Fibroblast of villous mesenchyme (primary cell): Measurements from ENCODE around the gene HUNK. TPM values are rescaled to one million over a fixed set of nuclear protein-coding genes. Genes with fewer than 3 reads are reported as not detected.

Experiments used
- DNase-seq: peaks from one replicate; pipeline ENCODE4 v3.0.0-alpha.2; 2010; ENCODE audit warnings: low read depth
- H3K4me3 ChIP-seq: 2 replicates; pipeline ENCODE4 v1.5.1; 2011; ENCODE audit warnings: low read depth, mild to moderate bottlenecking, low read length
- CTCF ChIP-seq: IDR thresholded peaks from 2 replicates; pipeline ENCODE4 v1.5.1; 2012; ENCODE audit warnings: low read depth, mild to moderate bottlenecking, low read length; ENCODE audit not compliant: insufficient read depth
- total RNA-seq: library from RNA; depleted of rRNA; stranded (reverse); fragments of >200 nt; gene quantifications from 2 replicates; pipeline ENCODE4 v1.2.3, GENCODE V29; 2012

Gene HUNK
- total RNA-seq, 1 donor: 1.3 TPM

- H3K4me3 ChIP-seq: no peak overlapping the region
- no peak for DNase-seq
- TF ChIP-seq CTCF: no peak
Measured at GRCh38 chr21:31948676-31949075, 75.9 kb downstream of the HUNK start.

DNA sequence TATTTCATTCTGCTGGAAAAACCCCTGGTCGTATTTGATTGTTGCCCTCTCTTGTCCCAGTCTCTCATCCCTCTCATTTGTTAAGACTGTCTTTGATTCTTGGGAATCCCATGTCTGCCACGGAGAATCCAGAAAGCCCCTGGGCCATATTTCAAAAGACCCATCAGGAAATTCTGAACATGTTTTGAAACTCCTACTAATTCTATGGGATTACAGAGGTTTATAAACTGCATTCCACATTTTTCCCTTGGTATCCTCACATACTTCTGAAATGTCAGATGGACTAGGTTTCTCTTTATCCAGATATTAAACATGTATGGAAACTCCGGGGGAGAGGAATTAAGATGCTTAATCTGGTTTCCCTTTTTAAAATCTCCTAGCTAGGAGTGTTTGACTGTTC is 80.0 kb downstream of the HUNK start:
- no peak overlapping the region for H3K4me3 ChIP-seq
- no peak for DNase-seq
- TF ChIP-seq CTCF: no peak

- no peak overlapping the region for H3K4me3 ChIP-seq
- TF ChIP-seq CTCF: no peak
- DNase-seq: no peak
Measured at GRCh38 chr21:31957631-31958030, 84.8 kb downstream of the HUNK start.

GRCh38 chr21:31959881-31960280 is 87.1 kb downstream of the HUNK start:
- H3K4me3 ChIP-seq: no peak overlapping the region
- DNase-seq: no peak
- TF ChIP-seq CTCF: no peak

- no peak for TF ChIP-seq CTCF
- DNase-seq: no peak
- H3K4me3 ChIP-seq: no peak overlapping the region
Measured at GRCh38 chr21:31961027-31961426, 88.2 kb downstream of the HUNK start.

DNA sequence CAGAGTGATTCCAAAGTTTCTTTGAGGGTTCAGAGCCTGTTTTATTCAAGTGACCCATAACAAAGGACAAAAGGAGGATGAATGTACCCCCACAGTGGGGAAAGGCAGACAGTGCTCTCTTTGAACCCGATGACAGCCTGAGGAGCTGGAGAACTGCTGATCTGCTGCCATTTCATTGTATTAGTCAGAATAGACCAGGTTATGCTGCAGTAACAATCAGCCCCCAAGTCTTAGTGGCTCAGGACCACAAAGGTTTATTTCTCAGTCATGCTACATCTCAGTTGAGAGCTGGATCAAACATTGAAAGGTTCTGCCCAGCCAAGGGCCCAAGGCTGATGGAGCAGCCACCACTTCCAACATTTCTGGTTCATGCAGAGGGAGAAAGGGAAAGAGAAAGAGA is 88.9 kb downstream of the HUNK start:
- no peak overlapping the region for H3K4me3 ChIP-seq
- no peak for DNase-seq
- TF ChIP-seq CTCF: no peak

DNA sequence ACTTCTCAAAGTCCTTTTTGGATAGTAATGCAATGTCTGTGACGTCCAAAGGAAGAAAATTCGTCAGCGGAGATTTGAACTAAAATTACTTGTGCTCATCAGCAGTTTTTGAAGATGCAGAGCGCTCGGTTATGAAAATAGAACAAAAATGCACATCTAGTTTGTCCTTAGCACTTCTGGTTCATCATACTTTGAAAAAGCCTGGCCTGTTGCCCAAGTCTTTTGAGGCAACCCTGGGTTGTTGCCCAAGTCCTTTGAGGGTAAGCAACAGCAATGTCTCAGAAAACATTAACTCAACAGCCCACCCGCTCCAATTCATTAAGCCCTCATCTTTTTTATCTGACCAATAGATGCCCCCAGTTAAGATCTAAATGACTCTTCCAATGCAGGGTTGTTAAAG is 91.9 kb downstream of the HUNK start:
- no peak for DNase-seq
- no peak for TF ChIP-seq CTCF
- no peak overlapping the region for H3K4me3 ChIP-seq
